ENCODE data around the gene FBN2.

Gene FBN2

GRCh38 chr5:128572930-128573319 is 34.9 kb upstream of the FBN2 start:
- TF ChIP-seq EZH2phosphoT487 (IDR thresholded peaks at IDR 0.05; ENCODE audit: borderline replicate concordance) (no peak), CTCF (conservative IDR thresholded peaks at IDR 0.05; ENCODE audit: low read length) (no peak)
- H3K36me3 ChIP-seq (ENCODE audit: insufficient read depth, low read length) = no peaks in the 10 kb centered on the region
- no peaks in the 10 kb centered on the region for H3K27me3 ChIP-seq (ENCODE audit: insufficient read depth, low read length, poor library complexity, severe bottlenecking)
- no peak overlapping the region for H3K4me2 ChIP-seq (ENCODE audit: low read depth, low read length, poor library complexity, severe bottlenecking)
- no peaks in the 10 kb centered on the region for H3K79me2 ChIP-seq (ENCODE audit: insufficient read depth, low read length)
- no peaks in the 10 kb centered on the region for H3K4me1 ChIP-seq (ENCODE audit: insufficient read depth, low read length, poor library complexity, severe bottlenecking)
- no peaks in the 10 kb centered on the region for H3K9me2 ChIP-seq (replicated peaks; ENCODE audit: low read depth, low read length)
- no peak overlapping the region for H2AFZ ChIP-seq (ENCODE audit: low read length)
- H3K4me3 ChIP-seq (ENCODE audit: low read length, poor library complexity, severe bottlenecking) = no peak overlapping the region
- no peaks in the 10 kb centered on the region for H3K9me3 ChIP-seq (ENCODE audit: insufficient read depth, low read depth, low read length)
- H3K9ac ChIP-seq (ENCODE audit: low read depth, low read length, poor library complexity, severe bottlenecking) = no peak overlapping the region
- H3F3A ChIP-seq (ENCODE audit: low read depth) = no peaks in the 10 kb centered on the region
- no peaks in the 10 kb centered on the region for H4K20me1 ChIP-seq (ENCODE audit: insufficient read depth, low read length, poor library complexity, severe bottlenecking)

- Histone ChIP-seq H3K4me3 (ENCODE audit: low read length, poor library complexity, severe bottlenecking) (no peak overlapping the region), H3K9me2 (replicated peaks; ENCODE audit: low read depth, low read length) (no peaks in the 10 kb centered on the region), H3K36me3 (ENCODE audit: insufficient read depth, low read length) (no peaks in the 10 kb centered on the region), H3K4me2 (ENCODE audit: low read depth, low read length, poor library complexity, severe bottlenecking) (no peak overlapping the region), H3K79me2 (ENCODE audit: insufficient read depth, low read length) (no peaks in the 10 kb centered on the region), H3K9me3 (ENCODE audit: insufficient read depth, low read depth, low read length) (no peaks in the 10 kb centered on the region), H3K9ac (ENCODE audit: low read depth, low read length, poor library complexity, severe bottlenecking) (no peak overlapping the region), H3K27me3 (ENCODE audit: insufficient read depth, low read length, poor library complexity, severe bottlenecking) (no peaks in the 10 kb centered on the region), H3K4me1 (ENCODE audit: insufficient read depth, low read length, poor library complexity, severe bottlenecking) (no peaks in the 10 kb centered on the region), H3F3A (ENCODE audit: low read depth) (no peaks in the 10 kb centered on the region), H2AFZ (ENCODE audit: low read length) (no peak overlapping the region), H4K20me1 (ENCODE audit: insufficient read depth, low read length, poor library complexity, severe bottlenecking) (no peaks in the 10 kb centered on the region)
- TF ChIP-seq EZH2phosphoT487 (IDR thresholded peaks at IDR 0.05; ENCODE audit: borderline replicate concordance) (no peak), CTCF (conservative IDR thresholded peaks at IDR 0.05; ENCODE audit: low read length) (no peak)
Measured at GRCh38 chr5:128572051-128572929, 34.2 kb upstream of the FBN2 start.

GRCh38 chr5:128566178-128566577 is 28.1 kb upstream of the FBN2 start:
- Histone ChIP-seq H3K9me3 (ENCODE audit: insufficient read depth, low read depth, low read length) (no peaks in the 10 kb centered on the region), H2AFZ (ENCODE audit: low read length) (no peak overlapping the region), H3K4me2 (ENCODE audit: low read depth, low read length, poor library complexity, severe bottlenecking) (no peak overlapping the region), H3K9me2 (replicated peaks; ENCODE audit: low read depth, low read length) (no peaks in the 10 kb centered on the region), H3K4me1 (ENCODE audit: insufficient read depth, low read length, poor library complexity, severe bottlenecking) (no peaks in the 10 kb centered on the region), H3F3A (ENCODE audit: low read depth) (no peaks in the 10 kb centered on the region), H3K27me3 (ENCODE audit: insufficient read depth, low read length, poor library complexity, severe bottlenecking) (no peaks in the 10 kb centered on the region), H3K36me3 (ENCODE audit: insufficient read depth, low read length) (no peaks in the 10 kb centered on the region), H4K20me1 (ENCODE audit: insufficient read depth, low read length, poor library complexity, severe bottlenecking) (no peaks in the 10 kb centered on the region), H3K79me2 (ENCODE audit: insufficient read depth, low read length) (no peaks in the 10 kb centered on the region), H3K4me3 (ENCODE audit: low read length, poor library complexity, severe bottlenecking) (no peak overlapping the region), H3K9ac (ENCODE audit: low read depth, low read length, poor library complexity, severe bottlenecking) (no peak overlapping the region)
- no peak for TF ChIP-seq EZH2phosphoT487 (IDR thresholded peaks at IDR 0.05; ENCODE audit: borderline replicate concordance)
- no peak for TF ChIP-seq CTCF (conservative IDR thresholded peaks at IDR 0.05; ENCODE audit: low read length)

Data from Loucy (cell line).